Osteocyte (in vitro differentiated cells): ENCODE data around the gene DCHS1. TPM values are rescaled to one million over a fixed set of nuclear protein-coding genes. Genes with fewer than 3 reads are reported as not detected.

Source experiments
- DNase-seq: peaks from one replicate; pipeline ENCODE4 v3.0.0; 2021; ENCODE audit warnings: mixed read lengths; ENCODE audit not compliant: unreplicated experiment; ENCODE audit errors: extremely low spot score
- H3K27ac Mint-ChIP-seq: one replicate; pipeline ENCODE4 v1.8.0; 2021; ENCODE audit warnings: mild to moderate bottlenecking, mixed read lengths; ENCODE audit not compliant: unreplicated experiment
- H3K27me3 Mint-ChIP-seq: one replicate; pipeline ENCODE4 v1.8.0; 2021; ENCODE audit warnings: mixed read lengths; ENCODE audit not compliant: unreplicated experiment
- H3K36me3 Mint-ChIP-seq: one replicate; pipeline ENCODE4 v1.8.0; 2021; ENCODE audit warnings: mixed read lengths; ENCODE audit not compliant: unreplicated experiment
- H3K4me1 Mint-ChIP-seq: one replicate; pipeline ENCODE4 v1.8.0; 2021; ENCODE audit warnings: mixed read lengths; ENCODE audit not compliant: unreplicated experiment
- H3K4me3 Mint-ChIP-seq: one replicate; pipeline ENCODE4 v1.8.0; 2021; ENCODE audit warnings: mild to moderate bottlenecking, moderate library complexity, mixed read lengths; ENCODE audit not compliant: unreplicated experiment
- H3K9me3 Mint-ChIP-seq: one replicate; pipeline ENCODE4 v1.8.0; 2021; ENCODE audit warnings: mixed read lengths; ENCODE audit not compliant: unreplicated experiment
- total RNA-seq: library from RNA; stranded (reverse); gene quantifications from 2 replicates; pipeline ENCODE4 v1.2.1, GENCODE V29; 2021
- TF ChIP-seq, protein P1 (sequence below): fragments of 200-600 bp; sonication (generic); IDR thresholded peaks from 2 replicates; pipeline ENCODE4 v1.5.0; 2021; ENCODE audit warnings: antibody characterized with exemption, mild to moderate bottlenecking, moderate library complexity

DCHS1 gene
- total RNA-seq, 1 donor from 2014 or later = 63.0 TPM

DNA sequence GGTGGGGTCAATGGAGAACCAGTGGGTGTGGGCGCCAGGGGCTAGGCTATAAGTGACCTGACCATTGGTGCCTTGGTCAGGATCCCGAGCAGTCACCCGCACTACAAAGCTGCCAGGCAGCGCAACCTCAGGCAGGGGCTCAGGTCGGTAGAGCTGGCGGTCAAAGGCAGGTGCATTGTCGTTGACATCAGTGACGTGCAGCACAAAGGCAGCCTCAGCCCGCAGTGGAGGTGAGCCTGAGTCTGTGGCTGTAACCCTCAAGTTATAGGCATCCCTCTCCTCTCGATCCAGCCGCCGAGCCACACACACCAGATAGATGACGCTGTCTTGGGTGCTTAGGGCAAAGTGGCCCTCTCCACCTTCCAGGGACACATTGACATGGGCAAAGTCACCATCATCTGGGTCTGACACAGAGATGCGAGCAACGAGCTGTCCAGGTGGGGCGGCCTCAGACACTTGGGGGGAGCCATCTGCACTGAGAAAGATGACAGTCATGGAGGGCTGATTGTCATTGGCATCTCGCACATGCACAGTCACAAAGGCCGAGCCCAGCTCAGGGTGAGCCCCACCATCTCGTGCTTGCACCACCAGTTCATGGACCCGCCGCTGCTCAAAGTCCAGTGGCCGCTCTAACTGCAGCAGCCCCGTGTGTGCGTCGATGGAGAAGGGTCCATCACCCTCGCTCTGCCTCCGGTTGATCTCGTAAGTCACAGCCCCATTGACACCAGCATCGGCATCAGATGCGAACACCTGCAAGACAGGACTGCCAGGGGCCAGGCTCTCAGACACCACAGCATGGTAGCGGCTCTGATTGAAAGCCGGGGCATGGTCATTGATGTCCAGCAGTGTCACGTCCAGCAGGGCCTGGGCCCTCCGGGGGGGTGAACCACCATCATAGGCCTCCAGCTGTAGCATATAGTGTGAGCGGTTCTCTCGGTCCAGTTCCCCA, 15.3 kb downstream of the DCHS1 start:
- H3K9me3 Mint-ChIP-seq = no peaks in the 10 kb centered on the region
- H3K4me1 Mint-ChIP-seq = no peaks in the 10 kb centered on the region
- TF ChIP-seq, protein P1, sequence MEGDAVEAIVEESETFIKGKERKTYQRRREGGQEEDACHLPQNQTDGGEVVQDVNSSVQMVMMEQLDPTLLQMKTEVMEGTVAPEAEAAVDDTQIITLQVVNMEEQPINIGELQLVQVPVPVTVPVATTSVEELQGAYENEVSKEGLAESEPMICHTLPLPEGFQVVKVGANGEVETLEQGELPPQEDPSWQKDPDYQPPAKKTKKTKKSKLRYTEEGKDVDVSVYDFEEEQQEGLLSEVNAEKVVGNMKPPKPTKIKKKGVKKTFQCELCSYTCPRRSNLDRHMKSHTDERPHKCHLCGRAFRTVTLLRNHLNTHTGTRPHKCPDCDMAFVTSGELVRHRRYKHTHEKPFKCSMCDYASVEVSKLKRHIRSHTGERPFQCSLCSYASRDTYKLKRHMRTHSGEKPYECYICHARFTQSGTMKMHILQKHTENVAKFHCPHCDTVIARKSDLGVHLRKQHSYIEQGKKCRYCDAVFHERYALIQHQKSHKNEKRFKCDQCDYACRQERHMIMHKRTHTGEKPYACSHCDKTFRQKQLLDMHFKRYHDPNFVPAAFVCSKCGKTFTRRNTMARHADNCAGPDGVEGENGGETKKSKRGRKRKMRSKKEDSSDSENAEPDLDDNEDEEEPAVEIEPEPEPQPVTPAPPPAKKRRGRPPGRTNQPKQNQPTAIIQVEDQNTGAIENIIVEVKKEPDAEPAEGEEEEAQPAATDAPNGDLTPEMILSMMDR = no peak
- no peak overlapping the region for H3K27ac Mint-ChIP-seq
- H3K36me3 Mint-ChIP-seq = peaks cover 12% of the 10 kb centered on the region
- H3K4me3 Mint-ChIP-seq = no peak overlapping the region
- no peak for DNase-seq
- H3K27me3 Mint-ChIP-seq = no peaks in the 10 kb centered on the region

DNA sequence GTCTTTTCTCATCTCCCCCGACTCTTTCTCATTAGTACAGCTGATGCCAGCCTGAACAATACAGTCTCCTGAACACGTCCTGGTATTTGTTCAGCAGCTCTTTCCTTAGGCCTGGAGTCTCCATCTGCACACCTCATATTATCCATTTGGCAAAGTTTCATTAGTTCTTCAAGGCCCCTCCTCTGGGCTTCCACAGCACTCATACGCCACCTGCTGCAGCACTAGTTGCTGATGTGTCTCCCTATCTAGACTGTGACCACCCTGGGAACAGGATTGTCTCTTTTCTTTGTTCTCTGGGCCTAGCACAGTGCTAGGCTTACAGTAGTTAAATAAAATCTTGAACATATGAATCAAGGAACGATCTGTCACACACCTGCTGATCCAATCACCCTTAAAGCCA, 17.2 kb downstream of the DCHS1 start:
- Mint-ChIP-seq H3K27me3 (no peaks in the 10 kb centered on the region), H3K9me3 (no peaks in the 10 kb centered on the region), H3K36me3 (peaks cover 9% of the 10 kb centered on the region), H3K27ac (no peak overlapping the region), H3K4me3 (no peak overlapping the region), H3K4me1 (no peaks in the 10 kb centered on the region)
- TF ChIP-seq, protein P1 = no peak
- no peak for DNase-seq

DNA sequence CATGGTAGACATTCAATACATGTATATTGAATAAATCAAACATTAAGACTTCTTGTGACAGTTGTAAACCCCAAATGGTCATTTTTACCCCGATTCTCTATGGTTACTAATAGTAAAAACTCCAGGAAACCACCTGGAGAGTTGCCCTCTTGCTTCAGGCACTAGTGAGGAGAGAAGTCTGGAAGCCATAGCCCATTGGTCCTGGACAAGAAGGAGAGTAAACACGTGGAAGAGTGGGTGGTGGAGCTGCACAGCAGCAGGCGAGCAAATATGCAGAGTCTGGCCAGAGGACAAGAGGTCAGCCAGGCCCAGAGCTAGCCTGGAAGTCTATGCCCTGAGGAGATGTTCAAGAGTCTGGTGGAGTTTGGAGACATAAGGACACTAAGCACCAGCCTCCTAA, 17.7 kb downstream of the DCHS1 start:
- no peaks in the 10 kb centered on the region for H3K9me3 Mint-ChIP-seq
- TF ChIP-seq, protein P1 = no peak
- no peaks in the 10 kb centered on the region for H3K4me1 Mint-ChIP-seq
- no peak overlapping the region for H3K4me3 Mint-ChIP-seq
- H3K27ac Mint-ChIP-seq = no peak overlapping the region
- DNase-seq = no peak
- no peaks in the 10 kb centered on the region for H3K27me3 Mint-ChIP-seq
- peaks cover 12% of the 10 kb centered on the region for H3K36me3 Mint-ChIP-seq

DNA sequence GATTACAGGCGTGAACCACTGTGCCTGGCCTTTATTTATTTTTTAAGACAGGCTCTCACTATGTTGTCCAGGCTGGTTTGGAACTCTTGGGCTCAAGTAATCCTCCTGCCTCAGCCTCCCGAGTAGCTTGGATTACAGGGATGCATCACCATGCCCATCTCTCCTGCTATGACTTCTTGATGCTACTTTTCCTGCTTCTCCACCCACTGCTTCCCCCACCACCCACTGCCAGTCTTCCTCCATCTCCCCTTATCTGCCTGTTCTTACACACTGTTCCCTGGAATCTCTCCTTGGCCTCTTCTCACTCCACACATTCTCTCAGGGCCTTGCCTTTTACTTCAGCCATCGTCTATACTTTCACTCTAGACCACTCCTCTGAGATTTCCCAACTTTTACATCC, 19.1 kb downstream of the DCHS1 start:
- H3K27me3 Mint-ChIP-seq = no peaks in the 10 kb centered on the region
- no peaks in the 10 kb centered on the region for H3K9me3 Mint-ChIP-seq
- no peak overlapping the region for H3K27ac Mint-ChIP-seq
- TF ChIP-seq, protein P1 = no peak
- no peak overlapping the region for H3K4me3 Mint-ChIP-seq
- H3K36me3 Mint-ChIP-seq = peaks cover 17% of the 10 kb centered on the region
- no peaks in the 10 kb centered on the region for H3K4me1 Mint-ChIP-seq
- DNase-seq = no peak

DNA sequence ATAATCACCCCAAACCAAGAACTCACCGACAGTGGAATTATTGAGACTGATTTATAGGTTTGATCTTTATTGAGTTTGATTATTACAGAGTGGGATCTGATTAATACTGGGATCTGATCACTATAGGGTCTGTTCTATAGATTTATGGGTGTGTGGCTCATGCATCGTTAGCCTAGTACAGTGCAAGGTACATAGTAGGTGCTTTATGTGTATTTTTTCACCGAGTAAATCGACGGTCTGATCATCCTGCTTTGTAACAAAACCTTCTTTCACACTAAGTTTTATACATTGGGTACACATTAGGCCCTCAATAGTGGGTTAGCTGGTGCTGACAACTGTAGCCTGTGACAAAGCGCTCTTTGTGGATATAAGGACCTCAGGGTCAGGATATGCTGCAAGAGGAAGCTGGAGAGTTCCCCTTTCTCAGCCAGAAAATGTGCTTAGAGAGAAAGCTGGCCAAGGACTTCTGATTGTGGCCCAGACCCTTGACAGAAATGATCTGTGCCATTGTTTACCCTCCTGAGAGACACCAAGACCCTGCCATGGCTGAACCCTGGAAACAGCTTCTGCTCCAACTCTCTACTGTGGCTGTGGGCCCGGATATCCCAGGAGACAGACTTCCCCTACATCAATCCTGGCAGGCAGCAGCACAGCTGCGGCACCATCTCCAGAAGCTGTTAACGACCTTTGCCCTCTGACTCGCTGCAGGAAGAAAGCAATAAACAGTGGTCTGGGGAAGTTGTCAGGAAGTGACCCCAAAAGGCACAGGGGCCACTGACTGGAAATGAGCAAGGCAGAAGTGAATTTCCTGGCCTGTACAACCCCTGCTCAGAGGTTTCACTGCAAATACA, 20.3 kb downstream of the DCHS1 start:
- Mint-ChIP-seq H3K4me1 (no peaks in the 10 kb centered on the region), H3K27me3 (no peaks in the 10 kb centered on the region), H3K36me3 (peaks cover 24% of the 10 kb centered on the region), H3K4me3 (no peak overlapping the region), H3K9me3 (no peaks in the 10 kb centered on the region), H3K27ac (no peak overlapping the region)
- no peak for DNase-seq
- TF ChIP-seq, protein P1 = no peak
